ENCODE data around the gene RBKS. TPM values are rescaled to one million over a fixed set of nuclear protein-coding genes. Genes with fewer than 3 reads are reported as not detected.
A peak's percentile ranks its signal among the peaks of the same experiment; 100 is the strongest.

Gene RBKS
- total RNA-seq, 1 donor from 2014 or later: 1.8 TPM

GRCh38 chr2:27809761-27810241, 80.4 kb downstream of the RBKS start:
- Histone ChIP-seq H3K27me3 (ENCODE audit: control insufficient read depth, insufficient read depth, low read length) (no peaks in the 10 kb centered on the region), H3K36me3 (ENCODE audit: control insufficient read depth, insufficient read depth, low read length) (no peaks in the 10 kb centered on the region), H3K4me3 (ENCODE audit: low read depth, low read length) (no peak overlapping the region)
- DNase-seq (ENCODE audit: low read depth): no peak
- TF ChIP-seq, protein P1, sequence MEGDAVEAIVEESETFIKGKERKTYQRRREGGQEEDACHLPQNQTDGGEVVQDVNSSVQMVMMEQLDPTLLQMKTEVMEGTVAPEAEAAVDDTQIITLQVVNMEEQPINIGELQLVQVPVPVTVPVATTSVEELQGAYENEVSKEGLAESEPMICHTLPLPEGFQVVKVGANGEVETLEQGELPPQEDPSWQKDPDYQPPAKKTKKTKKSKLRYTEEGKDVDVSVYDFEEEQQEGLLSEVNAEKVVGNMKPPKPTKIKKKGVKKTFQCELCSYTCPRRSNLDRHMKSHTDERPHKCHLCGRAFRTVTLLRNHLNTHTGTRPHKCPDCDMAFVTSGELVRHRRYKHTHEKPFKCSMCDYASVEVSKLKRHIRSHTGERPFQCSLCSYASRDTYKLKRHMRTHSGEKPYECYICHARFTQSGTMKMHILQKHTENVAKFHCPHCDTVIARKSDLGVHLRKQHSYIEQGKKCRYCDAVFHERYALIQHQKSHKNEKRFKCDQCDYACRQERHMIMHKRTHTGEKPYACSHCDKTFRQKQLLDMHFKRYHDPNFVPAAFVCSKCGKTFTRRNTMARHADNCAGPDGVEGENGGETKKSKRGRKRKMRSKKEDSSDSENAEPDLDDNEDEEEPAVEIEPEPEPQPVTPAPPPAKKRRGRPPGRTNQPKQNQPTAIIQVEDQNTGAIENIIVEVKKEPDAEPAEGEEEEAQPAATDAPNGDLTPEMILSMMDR (IDR thresholded peaks at IDR 0.05; ENCODE audit: insufficient read depth, low read length, poor library complexity, severe bottlenecking): no peak

DNA sequence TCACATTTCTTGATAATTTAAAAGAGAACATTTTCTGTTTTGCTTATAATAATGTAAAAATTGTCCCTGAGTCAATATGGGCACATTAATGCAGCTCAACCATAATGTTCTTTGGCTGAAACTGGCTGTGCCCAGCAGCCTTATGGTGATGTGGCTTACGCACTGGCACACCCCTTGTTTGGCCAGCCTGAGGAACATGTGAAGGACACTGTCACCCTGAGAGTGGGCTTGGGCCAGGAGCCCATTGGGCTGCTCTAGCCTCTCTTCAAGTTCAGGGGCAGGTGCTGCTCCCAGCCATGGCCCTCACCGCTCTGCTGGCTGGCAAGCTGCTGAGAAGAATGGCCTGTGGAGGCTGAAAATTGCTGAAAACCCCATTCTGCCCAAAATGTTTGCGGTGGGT, 81.2 kb downstream of the RBKS start:
- Histone ChIP-seq H3K4me3 (ENCODE audit: low read depth, low read length) (no peak overlapping the region), H3K27me3 (ENCODE audit: control insufficient read depth, insufficient read depth, low read length) (no peaks in the 10 kb centered on the region), H3K36me3 (ENCODE audit: control insufficient read depth, insufficient read depth, low read length) (no peaks in the 10 kb centered on the region)
- DNase-seq (ENCODE audit: low read depth): no peak
- TF ChIP-seq, protein P1 (IDR thresholded peaks at IDR 0.05; ENCODE audit: insufficient read depth, low read length, poor library complexity, severe bottlenecking): no peak

- DNase-seq (ENCODE audit: low read depth): no peak
- TF ChIP-seq, protein P1 (IDR thresholded peaks at IDR 0.05; ENCODE audit: insufficient read depth, low read length, poor library complexity, severe bottlenecking): no peak
- Histone ChIP-seq H3K4me3 (ENCODE audit: low read depth, low read length) (no peak overlapping the region), H3K36me3 (ENCODE audit: control insufficient read depth, insufficient read depth, low read length) (no peaks in the 10 kb centered on the region), H3K27me3 (ENCODE audit: control insufficient read depth, insufficient read depth, low read length) (no peaks in the 10 kb centered on the region)
Observed at GRCh38 chr2:27808418-27808817, 81.8 kb downstream of the RBKS start.

DNA sequence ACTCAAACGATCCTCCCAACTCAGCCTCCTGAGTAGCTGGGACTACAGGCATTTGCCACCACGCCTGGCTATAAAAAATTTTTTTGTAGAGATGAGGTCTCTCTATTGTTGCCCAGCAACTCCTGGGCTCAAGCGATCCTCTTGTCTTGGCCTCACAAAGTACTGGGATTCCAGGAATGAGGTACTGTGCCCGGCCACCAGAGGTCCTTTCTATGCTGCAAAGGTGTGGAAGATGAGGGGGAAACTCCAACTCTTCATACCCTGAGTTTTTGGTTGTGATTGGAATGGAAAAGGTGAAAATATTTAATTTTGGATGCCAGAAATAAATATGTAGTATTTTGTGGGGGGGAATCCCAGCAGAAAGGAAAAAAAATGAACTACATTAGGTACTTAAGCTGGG, 82.7 kb downstream of the RBKS start:
- TF ChIP-seq, protein P1 (IDR thresholded peaks at IDR 0.05; ENCODE audit: insufficient read depth, low read length, poor library complexity, severe bottlenecking): peak; percentile 48
- no peaks in the 10 kb centered on the region for H3K27me3 ChIP-seq (ENCODE audit: control insufficient read depth, insufficient read depth, low read length)
- H3K36me3 ChIP-seq (ENCODE audit: control insufficient read depth, insufficient read depth, low read length): no peaks in the 10 kb centered on the region
- no peak overlapping the region for H3K4me3 ChIP-seq (ENCODE audit: low read depth, low read length)
- no peak for DNase-seq (ENCODE audit: low read depth)

GRCh38 chr2:27806311-27807059, 83.7 kb downstream of the RBKS start:
- H3K27me3 ChIP-seq (ENCODE audit: control insufficient read depth, insufficient read depth, low read length): no peaks in the 10 kb centered on the region
- TF ChIP-seq, protein P1 (IDR thresholded peaks at IDR 0.05; ENCODE audit: insufficient read depth, low read length, poor library complexity, severe bottlenecking): no peak
- no peaks in the 10 kb centered on the region for H3K36me3 ChIP-seq (ENCODE audit: control insufficient read depth, insufficient read depth, low read length)
- no peak overlapping the region for H3K4me3 ChIP-seq (ENCODE audit: low read depth, low read length)
- no peak for DNase-seq (ENCODE audit: low read depth)

GRCh38 chr2:27805180-27805579, 85.0 kb downstream of the RBKS start:
- H3K27me3 ChIP-seq (ENCODE audit: control insufficient read depth, insufficient read depth, low read length): no peaks in the 10 kb centered on the region
- TF ChIP-seq, protein P1 (IDR thresholded peaks at IDR 0.05; ENCODE audit: insufficient read depth, low read length, poor library complexity, severe bottlenecking): no peak
- H3K36me3 ChIP-seq (ENCODE audit: control insufficient read depth, insufficient read depth, low read length): no peaks in the 10 kb centered on the region
- no peak for DNase-seq (ENCODE audit: low read depth)
- H3K4me3 ChIP-seq (ENCODE audit: low read depth, low read length): no peak overlapping the region
